ENCODE measurements around the gene TCERG1L.

DNA sequence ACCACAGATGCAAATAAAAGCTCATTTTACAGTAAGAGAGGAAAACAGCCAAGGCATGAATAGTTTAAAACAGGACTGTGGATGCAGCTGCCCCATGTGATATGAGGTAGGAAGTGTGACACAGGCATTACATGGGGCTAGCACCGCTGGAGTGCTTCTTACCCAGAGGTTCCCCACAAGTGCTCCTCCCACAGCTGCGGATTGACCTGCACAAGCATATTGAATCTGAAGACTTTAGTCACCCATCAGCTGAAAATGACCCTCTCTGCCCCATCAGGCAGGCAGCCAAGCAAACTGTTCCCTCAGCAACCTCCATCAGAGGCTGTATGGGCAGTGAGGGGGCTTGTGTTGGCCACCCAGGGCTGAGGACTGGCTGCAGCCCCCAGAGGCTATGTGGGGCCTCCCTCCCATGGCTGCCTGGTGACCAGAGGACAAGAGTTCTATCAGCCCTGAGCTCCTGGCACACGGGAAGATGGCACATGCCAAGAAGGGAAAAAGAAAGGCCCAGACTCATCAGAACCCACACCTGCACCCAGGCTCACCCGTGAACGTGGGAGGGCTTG is 98.7 kb downstream of the TCERG1L start:
- TF ChIP-seq GABPA (IDR thresholded peaks at IDR 0.05; ENCODE audit: low read depth) (no peak), POLR2AphosphoS5 (IDR thresholded peaks at IDR 0.05; ENCODE audit: low read depth) (no peak), SPI1 (IDR thresholded peaks at IDR 0.05; ENCODE audit: borderline replicate concordance, low read depth) (no peak)
- TF ChIP-seq, protein P1, sequence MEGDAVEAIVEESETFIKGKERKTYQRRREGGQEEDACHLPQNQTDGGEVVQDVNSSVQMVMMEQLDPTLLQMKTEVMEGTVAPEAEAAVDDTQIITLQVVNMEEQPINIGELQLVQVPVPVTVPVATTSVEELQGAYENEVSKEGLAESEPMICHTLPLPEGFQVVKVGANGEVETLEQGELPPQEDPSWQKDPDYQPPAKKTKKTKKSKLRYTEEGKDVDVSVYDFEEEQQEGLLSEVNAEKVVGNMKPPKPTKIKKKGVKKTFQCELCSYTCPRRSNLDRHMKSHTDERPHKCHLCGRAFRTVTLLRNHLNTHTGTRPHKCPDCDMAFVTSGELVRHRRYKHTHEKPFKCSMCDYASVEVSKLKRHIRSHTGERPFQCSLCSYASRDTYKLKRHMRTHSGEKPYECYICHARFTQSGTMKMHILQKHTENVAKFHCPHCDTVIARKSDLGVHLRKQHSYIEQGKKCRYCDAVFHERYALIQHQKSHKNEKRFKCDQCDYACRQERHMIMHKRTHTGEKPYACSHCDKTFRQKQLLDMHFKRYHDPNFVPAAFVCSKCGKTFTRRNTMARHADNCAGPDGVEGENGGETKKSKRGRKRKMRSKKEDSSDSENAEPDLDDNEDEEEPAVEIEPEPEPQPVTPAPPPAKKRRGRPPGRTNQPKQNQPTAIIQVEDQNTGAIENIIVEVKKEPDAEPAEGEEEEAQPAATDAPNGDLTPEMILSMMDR (IDR thresholded peaks at IDR 0.05; ENCODE audit: insufficient read depth, low read length), result no peak
- TF ChIP-seq, protein P2, sequence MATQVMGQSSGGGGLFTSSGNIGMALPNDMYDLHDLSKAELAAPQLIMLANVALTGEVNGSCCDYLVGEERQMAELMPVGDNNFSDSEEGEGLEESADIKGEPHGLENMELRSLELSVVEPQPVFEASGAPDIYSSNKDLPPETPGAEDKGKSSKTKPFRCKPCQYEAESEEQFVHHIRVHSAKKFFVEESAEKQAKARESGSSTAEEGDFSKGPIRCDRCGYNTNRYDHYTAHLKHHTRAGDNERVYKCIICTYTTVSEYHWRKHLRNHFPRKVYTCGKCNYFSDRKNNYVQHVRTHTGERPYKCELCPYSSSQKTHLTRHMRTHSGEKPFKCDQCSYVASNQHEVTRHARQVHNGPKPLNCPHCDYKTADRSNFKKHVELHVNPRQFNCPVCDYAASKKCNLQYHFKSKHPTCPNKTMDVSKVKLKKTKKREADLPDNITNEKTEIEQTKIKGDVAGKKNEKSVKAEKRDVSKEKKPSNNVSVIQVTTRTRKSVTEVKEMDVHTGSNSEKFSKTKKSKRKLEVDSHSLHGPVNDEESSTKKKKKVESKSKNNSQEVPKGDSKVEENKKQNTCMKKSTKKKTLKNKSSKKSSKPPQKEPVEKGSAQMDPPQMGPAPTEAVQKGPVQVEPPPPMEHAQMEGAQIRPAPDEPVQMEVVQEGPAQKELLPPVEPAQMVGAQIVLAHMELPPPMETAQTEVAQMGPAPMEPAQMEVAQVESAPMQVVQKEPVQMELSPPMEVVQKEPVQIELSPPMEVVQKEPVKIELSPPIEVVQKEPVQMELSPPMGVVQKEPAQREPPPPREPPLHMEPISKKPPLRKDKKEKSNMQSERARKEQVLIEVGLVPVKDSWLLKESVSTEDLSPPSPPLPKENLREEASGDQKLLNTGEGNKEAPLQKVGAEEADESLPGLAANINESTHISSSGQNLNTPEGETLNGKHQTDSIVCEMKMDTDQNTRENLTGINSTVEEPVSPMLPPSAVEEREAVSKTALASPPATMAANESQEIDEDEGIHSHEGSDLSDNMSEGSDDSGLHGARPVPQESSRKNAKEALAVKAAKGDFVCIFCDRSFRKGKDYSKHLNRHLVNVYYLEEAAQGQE (IDR thresholded peaks at IDR 0.05; ENCODE audit: insufficient replicate concordance, low read depth), result no peak
